Left ventricle myocardium inferior (tissue), 1 donor: ENCODE data around the gene CIB1. TPM values are rescaled to one million over a fixed set of nuclear protein-coding genes. Genes with fewer than 3 reads are reported as not detected.

Experiments used
- DNase-seq: peaks from one replicate; pipeline ENCODE4 v3.0.0-alpha.2; 2020
- H3K27ac ChIP-seq: fragments of 200-600 bp; replicated peaks from 2 replicates; pipeline ENCODE4 v1.8.0; 2021
- H3K27me3 ChIP-seq: fragments of 200-600 bp; 2 replicates; pipeline ENCODE4 v1.8.0; 2021; ENCODE audit warnings: low read depth
- H3K36me3 ChIP-seq: fragments of 200-600 bp; 2 replicates; pipeline ENCODE4 v1.8.0; 2021
- H3K4me1 ChIP-seq: fragments of 200-600 bp; 2 replicates; pipeline ENCODE4 v1.8.0; 2021
- H3K4me3 ChIP-seq: fragments of 200-600 bp; 2 replicates; pipeline ENCODE4 v1.8.0; 2021; ENCODE audit warnings: mild to moderate bottlenecking, moderate library complexity
- H3K9me3 ChIP-seq: fragments of 200-600 bp; replicated peaks from 2 replicates; pipeline ENCODE4 v1.8.0; 2021
- intact Hi-C: fragments of 100-400 bp; cut with micrococcal nuclease; formaldehyde crosslinking; loops from one replicate; pipeline ENCODE4 v1.11.0; 2022
- total RNA-seq: library from RNA; stranded (reverse); fragmentation: NEBNext Ultra II Directional; extraction: Animal tissue kit (Norgen Biotek cat#: 25700); gene quantifications from one replicate; pipeline ENCODE4 v1.2.1, GENCODE V29; 2021
- TF ChIP-seq, protein P1 (sequence below): fragments of 200-600 bp; IDR thresholded peaks from 2 replicates; pipeline ENCODE4 v1.8.0; 2021; ENCODE audit warnings: antibody characterized with exemption, mild to moderate bottlenecking, borderline replicate concordance
- donor health status: DM: no; HTN: yes; CAD: no; lungs with severe emphysema.

CIB1 gene
- total RNA-seq, 1 donor from 2014 or later, result 69.6 TPM

DNA sequence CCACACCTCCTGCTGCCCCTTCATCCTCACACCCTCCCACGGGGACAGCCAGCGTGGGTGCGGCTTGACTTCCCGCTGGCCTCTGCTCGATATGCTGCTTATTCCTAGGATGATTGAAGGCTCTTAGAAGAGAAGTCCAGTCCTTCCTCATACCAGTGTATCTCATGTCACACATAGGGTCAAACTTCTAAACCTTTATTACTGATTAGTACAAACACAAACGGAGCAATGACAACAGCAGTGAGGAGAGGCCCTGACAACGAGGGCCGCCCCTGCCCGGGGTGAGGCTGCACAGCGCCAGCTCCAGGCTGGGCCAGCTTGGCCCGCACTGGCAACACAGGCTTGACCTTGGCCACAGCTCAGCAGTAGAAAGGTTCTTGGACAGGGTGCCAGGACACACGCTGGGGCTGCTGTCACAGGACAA, 3.7 kb downstream of the CIB1 start:
- intact Hi-C loops, result no loop called here
- DNase-seq, result peak; percentile 65
- Histone ChIP-seq H3K4me3 (no peak overlapping the region), H3K27ac (peak overlapping the region; percentile 92), H3K4me1 (peaks cover 63% of the 10 kb centered on the region), H3K36me3 (peaks cover 67% of the 10 kb centered on the region), H3K27me3 (no peaks in the 10 kb centered on the region), H3K9me3 (no peaks in the 10 kb centered on the region)
- TF ChIP-seq, protein P1, sequence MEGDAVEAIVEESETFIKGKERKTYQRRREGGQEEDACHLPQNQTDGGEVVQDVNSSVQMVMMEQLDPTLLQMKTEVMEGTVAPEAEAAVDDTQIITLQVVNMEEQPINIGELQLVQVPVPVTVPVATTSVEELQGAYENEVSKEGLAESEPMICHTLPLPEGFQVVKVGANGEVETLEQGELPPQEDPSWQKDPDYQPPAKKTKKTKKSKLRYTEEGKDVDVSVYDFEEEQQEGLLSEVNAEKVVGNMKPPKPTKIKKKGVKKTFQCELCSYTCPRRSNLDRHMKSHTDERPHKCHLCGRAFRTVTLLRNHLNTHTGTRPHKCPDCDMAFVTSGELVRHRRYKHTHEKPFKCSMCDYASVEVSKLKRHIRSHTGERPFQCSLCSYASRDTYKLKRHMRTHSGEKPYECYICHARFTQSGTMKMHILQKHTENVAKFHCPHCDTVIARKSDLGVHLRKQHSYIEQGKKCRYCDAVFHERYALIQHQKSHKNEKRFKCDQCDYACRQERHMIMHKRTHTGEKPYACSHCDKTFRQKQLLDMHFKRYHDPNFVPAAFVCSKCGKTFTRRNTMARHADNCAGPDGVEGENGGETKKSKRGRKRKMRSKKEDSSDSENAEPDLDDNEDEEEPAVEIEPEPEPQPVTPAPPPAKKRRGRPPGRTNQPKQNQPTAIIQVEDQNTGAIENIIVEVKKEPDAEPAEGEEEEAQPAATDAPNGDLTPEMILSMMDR, result no peak

DNA sequence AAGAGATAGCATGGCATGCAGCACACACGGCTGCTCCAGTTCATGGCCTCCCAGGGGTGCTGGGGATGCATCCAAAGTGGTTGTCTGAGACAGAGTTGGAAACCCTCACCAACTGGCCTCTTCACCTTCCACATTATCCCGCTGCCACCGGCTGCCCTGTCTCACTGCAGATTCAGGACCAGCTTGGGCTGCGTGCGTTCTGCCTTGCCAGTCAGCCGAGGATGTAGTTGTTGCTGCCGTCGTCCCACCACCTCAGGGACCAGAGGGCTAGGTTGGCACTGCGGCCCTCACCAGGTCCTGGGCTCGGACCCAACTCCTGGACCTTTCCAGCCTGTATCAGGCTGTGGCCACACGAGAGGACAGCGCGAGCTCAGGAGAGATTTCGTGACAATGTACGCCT, 4.8 kb downstream of the CIB1 start:
- H3K9me3 ChIP-seq, result no peaks in the 10 kb centered on the region
- TF ChIP-seq, protein P1, result no peak
- intact Hi-C loops, result no loop called here
- no peak overlapping the region for H3K4me3 ChIP-seq
- H3K27me3 ChIP-seq, result no peaks in the 10 kb centered on the region
- H3K36me3 ChIP-seq, result peaks cover 78% of the 10 kb centered on the region
- peaks cover 54% of the 10 kb centered on the region for H3K4me1 ChIP-seq
- peak overlapping the region; percentile 92 for H3K27ac ChIP-seq
- DNase-seq, result no peak

DNA sequence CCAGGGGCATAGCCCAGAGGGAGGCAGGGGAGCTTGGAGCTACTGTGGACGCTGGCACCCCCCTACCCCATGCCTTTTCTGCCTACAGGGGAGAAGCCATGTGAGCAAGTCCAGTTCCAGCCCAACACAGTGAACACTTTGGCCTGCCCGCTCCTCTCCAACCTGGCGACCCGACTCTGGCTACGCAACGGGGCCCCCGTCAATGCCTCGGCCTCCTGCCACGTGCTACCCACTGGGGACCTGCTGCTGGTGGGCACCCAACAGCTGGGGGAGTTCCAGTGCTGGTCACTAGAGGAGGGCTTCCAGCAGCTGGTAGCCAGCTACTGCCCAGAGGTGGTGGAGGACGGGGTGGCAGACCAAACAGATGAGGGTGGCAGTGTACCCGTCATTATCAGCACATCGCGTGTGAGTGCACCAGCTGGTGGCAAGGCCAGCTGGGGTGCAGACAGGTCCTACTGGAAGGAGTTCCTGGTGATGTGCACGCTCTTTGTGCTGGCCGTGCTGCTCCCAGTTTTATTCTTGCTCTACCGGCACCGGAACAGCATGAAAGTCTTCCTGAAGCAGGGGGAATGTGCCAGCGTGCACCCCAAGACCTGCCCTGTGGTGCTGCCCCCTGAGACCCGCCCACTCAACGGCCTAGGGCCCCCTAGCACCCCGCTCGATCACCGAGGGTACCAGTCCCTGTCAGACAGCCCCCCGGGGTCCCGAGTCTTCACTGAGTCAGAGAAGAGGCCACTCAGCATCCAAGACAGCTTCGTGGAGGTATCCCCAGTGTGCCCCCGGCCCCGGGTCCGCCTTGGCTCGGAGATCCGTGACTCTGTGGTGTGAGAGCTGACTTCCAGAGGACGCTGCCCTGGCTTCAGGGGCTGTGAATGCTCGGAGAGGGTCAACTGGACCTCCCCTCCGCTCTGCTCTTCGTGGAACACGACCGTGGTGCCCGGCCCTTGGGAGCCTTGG, 5.6 kb downstream of the CIB1 start:
- Histone ChIP-seq H3K9me3 (no peaks in the 10 kb centered on the region), H3K4me3 (no peak overlapping the region), H3K36me3 (peaks cover 87% of the 10 kb centered on the region), H3K4me1 (peaks cover 48% of the 10 kb centered on the region), H3K27me3 (no peaks in the 10 kb centered on the region), H3K27ac (peak overlapping the region; percentile 92)
- intact Hi-C loops, result no loop called here
- TF ChIP-seq, protein P1, result no peak
- DNase-seq, result no peak

DNA sequence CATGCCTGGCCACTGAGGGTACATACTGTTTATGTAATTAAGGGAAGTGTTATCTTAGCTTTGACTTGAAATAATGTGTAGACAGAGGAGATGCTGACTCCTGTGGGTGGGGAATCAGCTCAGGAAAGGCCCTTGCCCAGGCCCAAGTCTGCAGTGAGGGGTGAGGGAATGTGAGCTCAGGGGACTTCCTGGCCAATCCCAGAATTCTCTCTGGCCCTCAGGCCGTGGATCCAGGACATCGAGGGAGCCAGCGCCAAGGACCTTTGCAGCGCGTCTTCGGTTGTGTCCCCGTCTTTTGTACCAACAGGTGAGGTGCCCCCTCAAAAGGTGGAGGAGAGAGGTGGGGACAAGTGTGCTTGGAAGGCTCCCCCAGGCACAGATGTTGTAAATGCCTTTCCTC, 6.4 kb downstream of the CIB1 start:
- Histone ChIP-seq H3K27me3 (no peaks in the 10 kb centered on the region), H3K4me1 (peaks cover 41% of the 10 kb centered on the region), H3K36me3 (peaks cover 94% of the 10 kb centered on the region), H3K27ac (no peak overlapping the region), H3K9me3 (no peaks in the 10 kb centered on the region), H3K4me3 (no peak overlapping the region)
- TF ChIP-seq, protein P1, result no peak
- intact Hi-C loops, result no loop called here
- no peak for DNase-seq

DNA sequence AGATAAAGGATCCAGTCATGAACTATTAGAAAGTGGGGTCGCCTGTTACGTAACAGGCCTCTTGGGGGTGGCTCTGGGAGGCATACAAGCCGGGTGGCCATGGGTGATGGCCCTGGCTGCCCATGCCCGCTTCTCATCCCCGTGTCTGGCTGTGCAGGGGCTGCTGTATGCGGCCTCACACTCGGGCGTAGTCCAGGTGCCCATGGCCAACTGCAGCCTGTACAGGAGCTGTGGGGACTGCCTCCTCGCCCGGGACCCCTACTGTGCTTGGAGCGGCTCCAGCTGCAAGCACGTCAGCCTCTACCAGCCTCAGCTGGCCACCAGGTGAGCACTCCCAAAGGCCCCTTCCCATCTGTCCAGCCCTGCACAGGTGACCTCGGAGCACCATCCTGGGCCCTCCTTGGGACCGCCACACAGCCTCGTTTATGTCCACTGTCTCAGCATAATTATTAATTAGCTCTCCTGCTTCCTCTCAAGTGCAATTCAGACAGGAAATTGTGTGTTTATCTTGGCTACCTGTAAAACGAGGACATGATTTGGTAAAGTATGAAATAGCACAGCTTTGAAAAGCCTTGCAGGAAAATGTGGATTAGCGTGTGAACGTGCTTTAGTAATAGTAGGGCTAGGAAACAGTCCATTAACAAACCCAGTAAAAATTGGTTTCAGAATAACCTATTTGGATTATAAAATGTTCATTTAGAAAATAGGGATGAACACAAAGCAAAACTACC, 8.1 kb downstream of the CIB1 start:
- Histone ChIP-seq H3K9me3 (no peaks in the 10 kb centered on the region), H3K27me3 (no peaks in the 10 kb centered on the region), H3K4me1 (peaks cover 35% of the 10 kb centered on the region), H3K4me3 (no peak overlapping the region), H3K27ac (no peak overlapping the region), H3K36me3 (peaks cover 90% of the 10 kb centered on the region)
- no peak for DNase-seq
- intact Hi-C loops, result no loop called here
- TF ChIP-seq, protein P1, result no peak
